A549 treated with RU486 at 1 μM for 4 hours (cell line): ENCODE data around the gene TTYH3. TPM values are rescaled to one million over a fixed set of nuclear protein-coding genes. Genes with fewer than 3 reads are reported as not detected.

ENCODE experiments used
- total RNA-seq: library from RNA; stranded (reverse); fragments of 200-300 nt; extraction: Qiagen RNA extraction; gene quantifications from 5 replicates; pipeline ENCODE4 v1.2.3, GENCODE V29; 2022; ENCODE audit warnings: low read depth

TTYH3 gene, protein sequence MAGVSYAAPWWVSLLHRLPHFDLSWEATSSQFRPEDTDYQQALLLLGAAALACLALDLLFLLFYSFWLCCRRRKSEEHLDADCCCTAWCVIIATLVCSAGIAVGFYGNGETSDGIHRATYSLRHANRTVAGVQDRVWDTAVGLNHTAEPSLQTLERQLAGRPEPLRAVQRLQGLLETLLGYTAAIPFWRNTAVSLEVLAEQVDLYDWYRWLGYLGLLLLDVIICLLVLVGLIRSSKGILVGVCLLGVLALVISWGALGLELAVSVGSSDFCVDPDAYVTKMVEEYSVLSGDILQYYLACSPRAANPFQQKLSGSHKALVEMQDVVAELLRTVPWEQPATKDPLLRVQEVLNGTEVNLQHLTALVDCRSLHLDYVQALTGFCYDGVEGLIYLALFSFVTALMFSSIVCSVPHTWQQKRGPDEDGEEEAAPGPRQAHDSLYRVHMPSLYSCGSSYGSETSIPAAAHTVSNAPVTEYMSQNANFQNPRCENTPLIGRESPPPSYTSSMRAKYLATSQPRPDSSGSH
- 37.9 to 65.9 TPM (median 53.6 TPM) in 5 replicates for total RNA-seq

DNA sequence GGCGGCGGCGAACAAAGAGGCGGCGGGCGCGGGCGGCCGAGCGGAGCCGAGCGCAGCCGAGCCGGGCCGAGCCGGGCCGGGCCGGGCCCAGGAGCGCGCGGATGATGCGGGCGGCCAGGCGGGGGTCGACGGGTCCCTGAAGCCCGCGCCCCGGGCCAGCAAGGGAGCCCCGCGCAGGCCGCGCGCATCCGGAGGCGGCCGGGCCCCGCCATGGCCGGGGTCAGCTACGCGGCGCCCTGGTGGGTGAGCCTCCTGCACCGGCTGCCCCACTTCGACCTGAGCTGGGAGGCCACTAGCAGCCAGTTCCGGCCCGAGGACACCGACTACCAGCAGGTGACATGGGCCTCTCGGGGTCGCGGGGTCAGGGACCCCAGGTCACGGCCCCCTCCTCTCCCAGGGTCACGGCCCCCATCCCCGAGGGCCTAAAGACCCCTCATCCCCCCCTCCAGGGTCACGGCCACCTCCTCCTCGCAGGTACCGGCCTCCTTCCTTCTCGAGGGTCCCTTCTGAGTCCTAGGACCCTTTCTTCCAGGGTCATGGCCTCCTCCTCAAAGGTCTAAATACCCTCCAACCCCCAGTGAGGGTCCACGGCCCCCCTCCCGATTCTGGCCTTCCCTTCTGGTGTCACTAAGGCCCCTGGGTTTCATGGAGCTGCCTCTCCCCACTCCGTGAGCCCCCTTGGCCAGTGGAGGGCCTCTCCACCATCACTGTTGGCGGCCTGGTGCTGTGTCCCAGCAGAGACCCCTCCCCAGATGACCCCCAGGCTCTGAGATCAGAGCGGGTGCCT lies at the start of gene TTYH3:
Gene TTYH3, plus strand, starts transcription at position 41 of the 787 bp plus-strand sequence. Its CDS starts 170 bp downstream, at position 211.

DNA sequence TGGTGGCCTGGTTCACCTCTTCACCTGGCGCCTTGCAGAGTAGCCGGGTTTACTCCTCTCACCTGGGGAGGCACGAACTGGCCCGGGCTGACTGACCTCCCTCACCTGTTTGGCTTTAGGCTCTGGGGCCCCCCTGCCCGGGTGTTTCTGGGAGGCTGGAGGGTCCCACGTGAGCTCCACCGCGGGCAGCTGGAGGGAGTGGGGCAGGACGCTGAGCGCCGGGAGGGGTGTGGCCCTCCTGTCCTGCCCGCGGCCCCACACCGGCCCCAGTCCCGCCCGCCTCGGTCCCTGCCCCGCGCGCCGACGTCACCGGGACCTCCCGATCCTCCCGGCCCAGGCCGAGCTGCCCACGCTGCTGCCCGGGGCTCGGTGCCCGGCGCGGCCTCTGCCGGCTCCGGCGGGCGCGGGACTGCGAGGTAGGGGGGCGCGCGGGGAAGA lies 56.1 kb downstream of the TTYH3 start, which contains the start of gene AMZ1:
Gene AMZ1, plus strand, starts transcription at position 322 of the 438 bp plus-strand sequence. CDS start 12,250 bp downstream, outside the sequence.

Other genes with a start within 250 kb of the TTYH3 start
- gene CHST12, start 228.4 kb upstream of the TTYH3 start, total RNA-seq, result 7.6 to 15.9 TPM (median 12.1 TPM) in 5 replicates
- gene GRIFIN, start 155.6 kb upstream of the TTYH3 start, total RNA-seq, result not detected in 5 replicates
- 7.9 to 16.6 TPM (median 13.2 TPM) in 5 replicates for gene LFNG, start 112.2 kb upstream of the TTYH3 start, total RNA-seq
- 22.7 to 38.3 TPM (median 31.4 TPM) in 5 replicates for gene BRAT1, start 76.5 kb upstream of the TTYH3 start, total RNA-seq
- gene IQCE, start 73.0 kb upstream of the TTYH3 start, total RNA-seq, result 10.0 to 14.8 TPM (median 12.6 TPM) in 5 replicates
- gene AMZ1, start 56.2 kb downstream of the TTYH3 start, total RNA-seq, result 0.01 to 0.05 TPM in 2 of 5 replicates, not detected in the others
- 38.1 to 48.2 TPM (median 44.2 TPM) in 5 replicates for gene GNA12, start 212.3 kb downstream of the TTYH3 start, total RNA-seq